ENCODE data around the gene COLEC12.

Gene COLEC12

GRCh38 chr18:404061-404636 lies 96.4 kb downstream of the COLEC12 start:
- no peak overlapping the region for H3K4me3 Mint-ChIP-seq
- H3K27ac Mint-ChIP-seq = no peak overlapping the region
- peaks cover 10 to 16% of the 10 kb centered on the region in 2 donors for H3K9me3 Mint-ChIP-seq
- peaks cover 8% of the 10 kb centered on the region for H3K27me3 Mint-ChIP-seq
- no peaks in the 10 kb centered on the region for H3K4me1 Mint-ChIP-seq
- ATAC-seq = no peak
- DNase-seq = no peak

GRCh38 chr18:402129-402528 lies 98.4 kb downstream of the COLEC12 start:
- ATAC-seq (no peak), DNase-seq (no peak)
- peaks cover 10 to 16% of the 10 kb centered on the region in 2 donors for H3K9me3 Mint-ChIP-seq
- peaks cover 8% of the 10 kb centered on the region for H3K27me3 Mint-ChIP-seq
- H3K4me1 Mint-ChIP-seq = no peaks in the 10 kb centered on the region
- H3K4me3 Mint-ChIP-seq = no peak overlapping the region
- H3K27ac Mint-ChIP-seq = no peak overlapping the region

GRCh38 chr18:400456-400855 lies 100.0 kb downstream of the COLEC12 start:
- Mint-ChIP-seq H3K4me1 (no peaks in the 10 kb centered on the region), H3K4me3 (no peak overlapping the region), H3K9me3 (peaks cover 7 to 10% of the 10 kb centered on the region in 2 donors), H3K27ac (no peak overlapping the region), H3K27me3 (no peaks in the 10 kb centered on the region)
- no peak for ATAC-seq
- DNase-seq = no peak

- no peak overlapping the region for H3K4me3 Mint-ChIP-seq
- H3K27me3 Mint-ChIP-seq = no peaks in the 10 kb centered on the region
- no peaks in the 10 kb centered on the region for H3K4me1 Mint-ChIP-seq
- H3K27ac Mint-ChIP-seq = no peak overlapping the region
- no peak for ATAC-seq
- H3K9me3 Mint-ChIP-seq = peaks cover 0 to 5% of the 10 kb centered on the region in 2 donors
- no peak for DNase-seq
Measured at GRCh38 chr18:399631-400135, 100.8 kb downstream of the COLEC12 start.

GRCh38 chr18:398935-399630 lies 101.4 kb downstream of the COLEC12 start:
- H3K9me3 Mint-ChIP-seq = peaks cover 0 to 5% of the 10 kb centered on the region in 2 donors
- no peaks in the 10 kb centered on the region for H3K4me1 Mint-ChIP-seq
- H3K4me3 Mint-ChIP-seq = no peak overlapping the region
- H3K27ac Mint-ChIP-seq = no peak overlapping the region
- DNase-seq (no peak), ATAC-seq (no peak)
- H3K27me3 Mint-ChIP-seq = no peaks in the 10 kb centered on the region

GRCh38 chr18:396556-396955 lies 103.9 kb downstream of the COLEC12 start:
- H3K4me1 Mint-ChIP-seq = no peaks in the 10 kb centered on the region
- H3K9me3 Mint-ChIP-seq = no peaks in the 10 kb centered on the region
- no peak overlapping the region for H3K4me3 Mint-ChIP-seq
- no peak for DNase-seq
- no peak for ATAC-seq
- H3K27me3 Mint-ChIP-seq = no peaks in the 10 kb centered on the region
- H3K27ac Mint-ChIP-seq = no peak overlapping the region

- ATAC-seq (no peak), DNase-seq (no peak)
- Mint-ChIP-seq H3K4me1 (no peaks in the 10 kb centered on the region), H3K9me3 (no peaks in the 10 kb centered on the region), H3K27ac (peak overlapping the region in 1 of 2 donors; percentile 75), H3K27me3 (peaks cover under 1% of the 10 kb centered on the region), H3K4me3 (no peak overlapping the region)
Measured at GRCh38 chr18:396251-396555, 104.3 kb downstream of the COLEC12 start.

- no peaks in the 10 kb centered on the region for H3K9me3 Mint-ChIP-seq
- H3K4me3 Mint-ChIP-seq = no peak overlapping the region
- H3K27me3 Mint-ChIP-seq = peaks cover 6% of the 10 kb centered on the region
- no peak for DNase-seq
- no peaks in the 10 kb centered on the region for H3K4me1 Mint-ChIP-seq
- H3K27ac Mint-ChIP-seq = no peak overlapping the region
- no peak for ATAC-seq
Measured at GRCh38 chr18:395456-396250, 104.8 kb downstream of the COLEC12 start.

GRCh38 chr18:394987-395362 lies 105.5 kb downstream of the COLEC12 start:
- no peaks in the 10 kb centered on the region for H3K4me1 Mint-ChIP-seq
- DNase-seq = no peak
- H3K9me3 Mint-ChIP-seq = no peaks in the 10 kb centered on the region
- no peak for ATAC-seq
- no peak overlapping the region for H3K27ac Mint-ChIP-seq
- H3K4me3 Mint-ChIP-seq = no peak overlapping the region
- H3K27me3 Mint-ChIP-seq = peaks cover 8% of the 10 kb centered on the region

- Mint-ChIP-seq H3K9me3 (no peaks in the 10 kb centered on the region), H3K4me1 (peaks cover 4% of the 10 kb centered on the region), H3K4me3 (no peak overlapping the region), H3K27me3 (peaks cover 13% of the 10 kb centered on the region), H3K27ac (no peak overlapping the region)
- DNase-seq (no peak), ATAC-seq (no peak)
Measured at GRCh38 chr18:394262-394986, 106.1 kb downstream of the COLEC12 start.

GRCh38 chr18:393574-393957 lies 106.9 kb downstream of the COLEC12 start:
- peaks cover 5% of the 10 kb centered on the region for H3K4me1 Mint-ChIP-seq
- no peak overlapping the region for H3K4me3 Mint-ChIP-seq
- H3K27ac Mint-ChIP-seq = no peak overlapping the region
- H3K27me3 Mint-ChIP-seq = peaks cover 22% of the 10 kb centered on the region
- ATAC-seq = no peak
- no peak for DNase-seq
- H3K9me3 Mint-ChIP-seq = no peaks in the 10 kb centered on the region

GRCh38 chr18:392928-393573 lies 107.5 kb downstream of the COLEC12 start:
- peaks cover 5% of the 10 kb centered on the region for H3K4me1 Mint-ChIP-seq
- H3K27me3 Mint-ChIP-seq = peaks cover 24% of the 10 kb centered on the region
- ATAC-seq (no peak), DNase-seq (no peak)
- no peak overlapping the region for H3K27ac Mint-ChIP-seq
- no peaks in the 10 kb centered on the region for H3K9me3 Mint-ChIP-seq
- H3K4me3 Mint-ChIP-seq = no peak overlapping the region

- Mint-ChIP-seq H3K4me1 (peaks cover 5% of the 10 kb centered on the region), H3K27me3 (peaks cover 24% of the 10 kb centered on the region), H3K9me3 (no peaks in the 10 kb centered on the region), H3K4me3 (no peak overlapping the region), H3K27ac (no peak overlapping the region)
- ATAC-seq (no peak), DNase-seq (no peak)
Measured at GRCh38 chr18:390741-391478, 109.6 kb downstream of the COLEC12 start.

- Mint-ChIP-seq H3K4me3 (no peak overlapping the region), H3K9me3 (no peaks in the 10 kb centered on the region), H3K27ac (no peak overlapping the region), H3K4me1 (peaks cover 5% of the 10 kb centered on the region), H3K27me3 (peaks cover 24% of the 10 kb centered on the region)
- DNase-seq (no peak), ATAC-seq (no peak)
Measured at GRCh38 chr18:389658-390357, 110.7 kb downstream of the COLEC12 start.
